Thyroid gland (tissue), 4 donors: ENCODE data around the gene SLC39A2.

Experiments used
- POLR2A ChIP-seq, 2 donors: fragments of 450-650 bp; IDR thresholded peaks; one replicate each; pipeline ENCODE4 v1.6.1; 2017; ENCODE audit warnings: antibody characterized with exemption in 2 of 2, mild to moderate bottlenecking in 2 of 2, moderate library complexity in 1 of 2
- TF ChIP-seq, protein P1 (sequence below), 6 experiments: fragments of 200-600 bp in 3 of 6; fragments of 450-650 bp in 3 of 6; sonication (generic) in 3 of 6; IDR thresholded peaks; one replicate each; pipeline ENCODE4 v1.5.1; 2016 to 2019; ENCODE audit warnings: antibody characterized with exemption in 6 of 6, mild to moderate bottlenecking in 2 of 6, inconsistent platforms in 1 of 6, moderate library complexity in 1 of 6

DNA sequence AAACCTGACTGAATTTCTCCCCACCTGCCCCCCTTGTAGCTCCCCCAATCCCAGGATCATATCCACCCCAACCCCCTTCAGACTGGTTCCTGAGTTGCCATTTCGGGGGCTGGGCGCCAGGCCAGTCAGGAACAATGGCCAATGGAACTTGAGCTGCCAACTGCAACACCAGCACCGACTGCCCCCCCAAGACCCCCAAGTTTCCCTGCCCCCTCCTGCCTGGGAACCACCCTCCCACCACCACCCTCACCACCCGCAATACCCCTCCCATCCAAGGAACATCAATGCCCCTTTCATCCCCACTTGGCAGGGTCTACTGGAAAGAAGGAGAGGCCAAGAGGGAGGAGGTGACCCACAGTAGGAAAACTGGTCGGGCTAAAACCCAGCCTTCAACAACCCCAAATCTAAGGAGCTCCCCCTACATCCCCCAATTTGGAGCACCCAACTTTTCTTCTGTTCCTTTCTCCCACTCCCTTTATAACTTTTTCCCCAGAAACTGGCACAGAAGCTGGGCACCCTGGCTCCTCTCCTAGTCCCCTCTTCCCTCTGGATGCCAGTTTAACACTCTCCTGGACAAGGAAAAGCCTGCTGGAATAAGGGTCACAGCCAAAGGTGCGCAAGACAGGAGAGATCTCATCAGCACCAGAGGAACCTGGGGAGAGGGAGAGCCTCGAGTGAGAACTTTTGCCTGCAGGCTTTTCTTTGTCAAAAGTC is 27.3 kb downstream of the SLC39A2 start:
- TF ChIP-seq, protein P1, sequence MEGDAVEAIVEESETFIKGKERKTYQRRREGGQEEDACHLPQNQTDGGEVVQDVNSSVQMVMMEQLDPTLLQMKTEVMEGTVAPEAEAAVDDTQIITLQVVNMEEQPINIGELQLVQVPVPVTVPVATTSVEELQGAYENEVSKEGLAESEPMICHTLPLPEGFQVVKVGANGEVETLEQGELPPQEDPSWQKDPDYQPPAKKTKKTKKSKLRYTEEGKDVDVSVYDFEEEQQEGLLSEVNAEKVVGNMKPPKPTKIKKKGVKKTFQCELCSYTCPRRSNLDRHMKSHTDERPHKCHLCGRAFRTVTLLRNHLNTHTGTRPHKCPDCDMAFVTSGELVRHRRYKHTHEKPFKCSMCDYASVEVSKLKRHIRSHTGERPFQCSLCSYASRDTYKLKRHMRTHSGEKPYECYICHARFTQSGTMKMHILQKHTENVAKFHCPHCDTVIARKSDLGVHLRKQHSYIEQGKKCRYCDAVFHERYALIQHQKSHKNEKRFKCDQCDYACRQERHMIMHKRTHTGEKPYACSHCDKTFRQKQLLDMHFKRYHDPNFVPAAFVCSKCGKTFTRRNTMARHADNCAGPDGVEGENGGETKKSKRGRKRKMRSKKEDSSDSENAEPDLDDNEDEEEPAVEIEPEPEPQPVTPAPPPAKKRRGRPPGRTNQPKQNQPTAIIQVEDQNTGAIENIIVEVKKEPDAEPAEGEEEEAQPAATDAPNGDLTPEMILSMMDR (IDR thresholded peaks at IDR 0.05) = no peak
- no peak for TF ChIP-seq POLR2A (IDR thresholded peaks at IDR 0.05)
